NCI-H1417 treated with DMSO at 0.1 percent for 48 hours (cell line): Measurements from ENCODE around the gene CACNA2D4.

Experiments
- DNase-seq: peaks from one replicate; lab custom pipeline; 2025; lab: John Stamatoyannopoulos, UW

Gene CACNA2D4

GRCh38 chr12:1778911-1779310 is 139.5 kb downstream of the CACNA2D4 start:
- DNase-seq, result no peak

- no peak for DNase-seq
Observed at GRCh38 chr12:1777798-1778197, 140.7 kb downstream of the CACNA2D4 start.

GRCh38 chr12:1776170-1776921 is 142.1 kb downstream of the CACNA2D4 start:
- DNase-seq, result no peak

- no peak for DNase-seq
Observed at GRCh38 chr12:1773937-1774655, 144.4 kb downstream of the CACNA2D4 start.

- no peak for DNase-seq
Observed at GRCh38 chr12:1769809-1770494, 148.5 kb downstream of the CACNA2D4 start.

GRCh38 chr12:1768615-1769014 is 149.8 kb downstream of the CACNA2D4 start:
- DNase-seq, result no peak

- DNase-seq, result no peak
Observed at GRCh38 chr12:1767407-1768090, 150.9 kb downstream of the CACNA2D4 start.

GRCh38 chr12:1766110-1766509 is 152.3 kb downstream of the CACNA2D4 start:
- no peak for DNase-seq

- DNase-seq, result no peak
Observed at GRCh38 chr12:1763153-1763552, 155.3 kb downstream of the CACNA2D4 start.

- no peak for DNase-seq
Observed at GRCh38 chr12:1761857-1762256, 156.6 kb downstream of the CACNA2D4 start.

GRCh38 chr12:1760566-1761382 is 157.7 kb downstream of the CACNA2D4 start:
- DNase-seq, result no peak

GRCh38 chr12:1758887-1759286 is 159.6 kb downstream of the CACNA2D4 start:
- no peak for DNase-seq

GRCh38 chr12:1758376-1758775 is 160.1 kb downstream of the CACNA2D4 start:
- DNase-seq, result no peak

- no peak for DNase-seq
Observed at GRCh38 chr12:1750300-1750699, 168.2 kb downstream of the CACNA2D4 start.

- DNase-seq, result no peak
Observed at GRCh38 chr12:1749019-1749418, 169.4 kb downstream of the CACNA2D4 start.

- DNase-seq, result no peak
Observed at GRCh38 chr12:1747609-1748008, 170.8 kb downstream of the CACNA2D4 start.

GRCh38 chr12:1744932-1745331 is 173.5 kb downstream of the CACNA2D4 start:
- DNase-seq, result no peak
